Activated naive CD4-positive, alpha-beta T cell treated with anti-CD3 and anti-CD28 coated beads, Interleukin-2, amount 50 U/mL, for 16 hours (primary cell): ENCODE data around the gene NMB.
"Not testable (repeated sequence)": the region's sequence is repeated elsewhere in the genome, so short reads cannot be mapped to it uniquely, and the experiment has no call there.

Experiments
- DNase-seq: peaks from one replicate; pipeline ENCODE4 v3.0.0-alpha.2; 2020

NMB gene

GRCh38 chr15:84658080-84658787 is at the start of gene NMB:
Gene NMB, minus strand, starts transcription at chr15:84658199. Its CDS starts 47 bp downstream, at chr15:84658152.
- peak; percentile 84 for DNase-seq

- no peak for DNase-seq
Observed at GRCh38 chr15:84703808-84704207, 45.8 kb upstream of the NMB start.

GRCh38 chr15:84702961-84703482 is 45.0 kb upstream of the NMB start:
- DNase-seq = no peak

- no peak for DNase-seq
Observed at GRCh38 chr15:84699538-84700191, 41.7 kb upstream of the NMB start.

- DNase-seq = no peak
Observed at GRCh38 chr15:84697236-84697990, 39.4 kb upstream of the NMB start.

GRCh38 chr15:84696757-84697156 is 38.8 kb upstream of the NMB start:
- no peak for DNase-seq

- DNase-seq = no peak
Observed at GRCh38 chr15:84690342-84690741, 32.3 kb upstream of the NMB start.

GRCh38 chr15:84689858-84690257 is 31.9 kb upstream of the NMB start:
- DNase-seq = no peak

- DNase-seq = not testable (repeated sequence)
Observed at GRCh38 chr15:84686446-84686845, 28.4 kb upstream of the NMB start.

GRCh38 chr15:84685304-84685703 is 27.3 kb upstream of the NMB start:
- DNase-seq = no peak

GRCh38 chr15:84684092-84684491 is 26.1 kb upstream of the NMB start:
- DNase-seq = no peak

GRCh38 chr15:84681831-84682230 is 23.8 kb upstream of the NMB start:
- no peak for DNase-seq

GRCh38 chr15:84671211-84671610 is 13.2 kb upstream of the NMB start:
- DNase-seq = no peak

GRCh38 chr15:84669726-84670125 is 11.7 kb upstream of the NMB start:
- DNase-seq = peak; percentile 55

- no peak for DNase-seq
Observed at GRCh38 chr15:84668221-84668982, 10.4 kb upstream of the NMB start.

- no peak for DNase-seq
Observed at GRCh38 chr15:84666373-84666772, 8.4 kb upstream of the NMB start.

- DNase-seq = no peak
Observed at GRCh38 chr15:84661001-84661400, 3.0 kb upstream of the NMB start.

- no peak for DNase-seq
Observed at GRCh38 chr15:84659904-84660781, 2.1 kb upstream of the NMB start.

GRCh38 chr15:84658788-84659411 is 901 bp upstream of the NMB start:
- no peak for DNase-seq

- DNase-seq = no peak
Observed at GRCh38 chr15:84657748-84658079, 285 bp downstream of the NMB start.

GRCh38 chr15:84656972-84657371 is 1.0 kb downstream of the NMB start:
- no peak for DNase-seq
